Measurements from ENCODE around the gene KCNJ6. TPM values are rescaled to one million over a fixed set of nuclear protein-coding genes. Genes with fewer than 3 reads are reported as not detected.

The KCNJ6 gene
- total RNA-seq, 4 donors from 2014 or later = 0.62 TPM; not detected in 3

DNA sequence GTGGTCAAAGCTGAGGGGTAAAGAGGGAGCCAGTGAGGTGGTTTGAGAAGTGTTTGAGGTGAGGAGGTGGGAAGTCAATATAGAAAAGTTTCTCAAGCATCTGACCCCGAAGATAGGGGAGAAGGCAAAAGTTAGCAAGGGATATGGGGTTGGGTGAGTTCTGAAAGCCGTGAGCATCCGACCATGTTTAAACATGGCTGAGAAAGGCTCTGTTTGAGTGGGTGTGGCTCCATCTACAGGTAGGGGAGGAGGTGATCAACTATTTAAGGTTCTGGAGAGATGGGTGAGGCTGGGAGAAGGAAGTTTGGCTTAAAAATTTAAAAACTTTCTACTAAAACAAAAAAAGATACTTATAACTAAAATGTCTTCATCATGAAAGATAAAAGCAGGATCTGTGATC lies 273.8 kb downstream of the KCNJ6 start:
- H3K9me3 ChIP-seq = no peaks in the 10 kb centered on the region
- H3K27ac ChIP-seq = no peak overlapping the region
- H3K36me3 ChIP-seq = no peaks in the 10 kb centered on the region
- intact Hi-C loops (cut with DNase I; ENCODE audit: low total_unique reads) = no loop called here
- TF ChIP-seq, protein P1, sequence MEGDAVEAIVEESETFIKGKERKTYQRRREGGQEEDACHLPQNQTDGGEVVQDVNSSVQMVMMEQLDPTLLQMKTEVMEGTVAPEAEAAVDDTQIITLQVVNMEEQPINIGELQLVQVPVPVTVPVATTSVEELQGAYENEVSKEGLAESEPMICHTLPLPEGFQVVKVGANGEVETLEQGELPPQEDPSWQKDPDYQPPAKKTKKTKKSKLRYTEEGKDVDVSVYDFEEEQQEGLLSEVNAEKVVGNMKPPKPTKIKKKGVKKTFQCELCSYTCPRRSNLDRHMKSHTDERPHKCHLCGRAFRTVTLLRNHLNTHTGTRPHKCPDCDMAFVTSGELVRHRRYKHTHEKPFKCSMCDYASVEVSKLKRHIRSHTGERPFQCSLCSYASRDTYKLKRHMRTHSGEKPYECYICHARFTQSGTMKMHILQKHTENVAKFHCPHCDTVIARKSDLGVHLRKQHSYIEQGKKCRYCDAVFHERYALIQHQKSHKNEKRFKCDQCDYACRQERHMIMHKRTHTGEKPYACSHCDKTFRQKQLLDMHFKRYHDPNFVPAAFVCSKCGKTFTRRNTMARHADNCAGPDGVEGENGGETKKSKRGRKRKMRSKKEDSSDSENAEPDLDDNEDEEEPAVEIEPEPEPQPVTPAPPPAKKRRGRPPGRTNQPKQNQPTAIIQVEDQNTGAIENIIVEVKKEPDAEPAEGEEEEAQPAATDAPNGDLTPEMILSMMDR (IDR thresholded peaks at IDR 0.05) = no peak
- TF ChIP-seq POLR2A (IDR thresholded peaks at IDR 0.05) = no peak
- DNase-seq = no peak
- H3K4me3 ChIP-seq = no peak overlapping the region
- H3K27me3 ChIP-seq = no peaks in the 10 kb centered on the region
- no peaks in the 10 kb centered on the region for H3K4me1 ChIP-seq

DNA sequence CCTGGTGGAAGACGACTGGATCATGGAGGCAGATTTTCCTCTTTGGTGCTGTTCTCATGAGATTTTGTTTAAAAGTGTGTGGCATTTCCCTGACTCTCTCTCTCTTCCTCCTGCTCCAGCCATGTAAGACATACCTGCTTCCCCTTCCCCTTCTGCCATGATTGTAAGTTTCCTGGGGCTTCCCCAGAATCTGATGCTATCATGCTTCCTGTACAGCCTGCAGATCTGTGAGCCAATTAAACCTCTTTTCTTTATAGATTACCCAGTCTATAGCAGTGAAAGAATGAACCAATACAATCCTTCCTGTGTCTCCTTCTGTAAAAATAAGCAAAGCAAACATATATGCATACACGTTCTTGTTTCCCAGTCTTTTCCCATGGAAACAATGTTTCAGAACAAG lies 276.5 kb downstream of the KCNJ6 start:
- intact Hi-C loops (cut with DNase I; ENCODE audit: low total_unique reads) = no loop called here
- no peak for DNase-seq
- Histone ChIP-seq H3K4me1 (peaks cover 0 to 6% of the 10 kb centered on the region in 2 donors), H3K27me3 (no peaks in the 10 kb centered on the region), H3K4me3 (no peak overlapping the region), H3K36me3 (no peaks in the 10 kb centered on the region), H3K27ac (no peak overlapping the region), H3K9me3 (no peaks in the 10 kb centered on the region)
- TF ChIP-seq, protein P1 (IDR thresholded peaks at IDR 0.05) = no peak
- no peak for TF ChIP-seq POLR2A (IDR thresholded peaks at IDR 0.05)

DNA sequence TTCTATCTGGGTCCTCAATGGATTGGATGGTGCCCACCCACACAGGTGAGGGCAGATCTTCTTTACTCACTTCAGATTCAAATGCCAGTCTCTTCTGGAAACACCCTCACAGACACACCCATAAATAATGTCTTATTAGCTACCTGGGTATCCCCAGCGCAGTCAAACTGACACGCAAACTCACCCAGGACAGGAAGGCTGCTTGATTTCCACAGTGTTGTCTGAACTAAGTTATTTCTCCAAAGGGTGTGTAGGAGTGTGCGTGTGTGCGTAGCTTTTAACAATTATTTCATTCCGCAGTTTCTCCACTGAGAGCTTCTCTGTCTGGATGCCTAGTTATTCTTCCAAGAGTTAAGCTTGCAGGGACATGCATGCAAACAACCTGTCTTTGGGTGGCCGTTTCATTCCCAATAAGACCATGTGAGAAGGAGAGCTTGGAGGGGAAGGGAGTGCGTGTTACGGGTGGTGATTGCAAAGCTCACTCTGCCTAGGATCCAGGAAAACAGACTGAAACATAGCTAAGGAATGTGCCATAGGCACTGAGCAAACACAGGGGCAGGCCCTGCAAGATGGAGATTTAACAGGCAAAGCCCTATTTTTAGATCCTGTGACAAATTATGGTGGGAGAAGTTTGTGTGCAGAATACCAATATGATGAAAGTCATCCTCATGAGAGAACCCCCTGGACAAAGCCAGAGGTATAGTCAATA lies 280.0 kb downstream of the KCNJ6 start:
- Histone ChIP-seq H3K4me1 (peaks cover 0 to 6% of the 10 kb centered on the region in 2 donors), H3K27me3 (no peaks in the 10 kb centered on the region), H3K36me3 (no peaks in the 10 kb centered on the region), H3K27ac (peak overlapping the region; percentile 61 to 64), H3K9me3 (no peaks in the 10 kb centered on the region), H3K4me3 (no peak overlapping the region)
- intact Hi-C loops (cut with DNase I; ENCODE audit: low total_unique reads) = no loop called here
- TF ChIP-seq, protein P1 (IDR thresholded peaks at IDR 0.05) = no peak
- TF ChIP-seq POLR2A (IDR thresholded peaks at IDR 0.05) = no peak
- DNase-seq = peak in 1 of 2 donors; percentile 42

DNA sequence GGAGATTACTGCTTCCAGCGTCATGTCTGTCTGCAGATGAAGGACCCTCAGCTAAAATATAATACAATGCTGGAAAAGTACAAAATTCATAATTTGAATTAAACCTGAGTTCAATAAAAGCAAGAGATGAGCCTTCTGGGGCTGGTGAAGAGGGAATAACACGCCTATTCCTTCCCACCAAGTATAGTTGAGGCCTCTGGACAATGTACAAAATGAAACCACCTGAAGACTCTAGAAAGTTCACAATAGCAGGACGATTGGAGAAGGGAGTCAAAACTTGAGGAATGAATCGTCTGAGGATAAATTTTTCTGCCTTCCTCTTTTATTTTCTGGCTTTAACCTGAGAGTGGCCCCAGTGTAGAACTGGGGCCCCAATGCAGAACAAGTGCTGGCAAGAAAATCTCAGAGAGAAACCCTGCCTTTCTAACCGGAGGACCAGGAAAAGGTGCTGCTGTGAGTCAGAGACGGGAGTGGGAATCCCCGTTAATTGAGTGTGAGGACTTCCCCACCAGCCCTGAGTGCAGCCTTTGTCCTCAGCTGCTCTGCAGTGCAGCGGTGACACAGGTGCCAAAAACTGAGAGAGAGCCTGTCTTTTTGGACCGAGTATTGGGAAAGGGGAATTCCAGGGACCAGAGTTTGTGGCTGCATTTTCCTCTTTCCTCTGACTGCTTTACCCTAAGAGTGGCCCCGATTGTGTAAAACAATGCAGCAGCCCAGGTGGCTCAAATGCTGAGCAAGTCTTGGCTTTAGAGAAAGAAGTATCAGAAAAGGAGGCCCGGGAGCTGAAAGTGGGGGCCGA lies 284.7 kb downstream of the KCNJ6 start:
- H3K4me1 ChIP-seq = peaks cover 0 to under 1% of the 10 kb centered on the region in 2 donors
- no peaks in the 10 kb centered on the region for H3K36me3 ChIP-seq
- no peak for DNase-seq
- H3K4me3 ChIP-seq = no peak overlapping the region
- H3K9me3 ChIP-seq = no peaks in the 10 kb centered on the region
- no peak overlapping the region for H3K27ac ChIP-seq
- H3K27me3 ChIP-seq = no peaks in the 10 kb centered on the region
- TF ChIP-seq, protein P1 (IDR thresholded peaks at IDR 0.05) = no peak
- TF ChIP-seq POLR2A (IDR thresholded peaks at IDR 0.05) = no peak
- intact Hi-C loops (cut with DNase I; ENCODE audit: low total_unique reads) = no loop called here

DNA sequence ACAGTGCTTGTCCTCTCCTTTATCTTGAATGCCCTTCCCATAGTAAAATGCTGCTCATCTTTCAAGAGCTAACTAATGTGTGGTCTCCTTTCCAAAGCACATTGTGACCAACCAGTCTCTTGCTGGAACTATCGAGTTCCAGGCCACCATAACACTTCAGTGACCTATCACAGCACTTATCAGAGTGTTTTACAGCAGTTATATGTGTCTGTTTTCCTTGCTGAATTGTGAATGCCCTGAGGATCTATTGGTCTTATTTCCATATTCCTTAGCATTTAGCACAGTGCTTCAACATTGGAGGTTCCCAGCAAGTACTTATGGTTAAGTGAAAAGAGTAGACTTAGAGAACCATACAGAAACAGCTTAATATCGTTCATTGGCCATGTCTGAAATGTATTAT lies 285.4 kb downstream of the KCNJ6 start:
- no peaks in the 10 kb centered on the region for H3K4me1 ChIP-seq
- H3K27ac ChIP-seq = no peak overlapping the region
- no peak for TF ChIP-seq POLR2A (IDR thresholded peaks at IDR 0.05)
- TF ChIP-seq, protein P1 (IDR thresholded peaks at IDR 0.05) = no peak
- no peaks in the 10 kb centered on the region for H3K9me3 ChIP-seq
- H3K27me3 ChIP-seq = no peaks in the 10 kb centered on the region
- no peak overlapping the region for H3K4me3 ChIP-seq
- no peaks in the 10 kb centered on the region for H3K36me3 ChIP-seq
- DNase-seq = no peak
- intact Hi-C loops (cut with DNase I; ENCODE audit: low total_unique reads) = no loop called here

Measured in uterus (tissue), 4 donors.